Measurements from ENCODE around the gene ZNF598. TPM values are rescaled to one million over a fixed set of nuclear protein-coding genes. Genes with fewer than 3 reads are reported as not detected.

ZNF598 gene
- total RNA-seq, 4 donors from 2014 or later = 31.3 to 56.1 (median 40.9) TPM

GRCh38 chr16:2047330-2048115 lies 37.9 kb upstream of the ZNF598 start, which contains the start of the genes NTHL1 and TSC2:
Gene NTHL1 (minus strand): TSS chr16:2047834. CDS start chr16:2047823, 11 bp downstream.
Gene TSC2 (plus strand): TSS chr16:2047985. CDS start chr16:2048616, 631 bp downstream.
- Histone ChIP-seq H3K9me3 (no peaks in the 10 kb centered on the region), H3K36me3 (peaks cover 0 to 41% (median 0%) of the 10 kb centered on the region in 3 donors), H3K27ac (peak within 1 kb of the TSS; percentile 73 to 88 (median 82)), H3K4me3 (peak within 1 kb of the TSS; percentile 71 to 97 (median 84)), H3K4me1 (peaks cover 28 to 67% (median 41%) of the 10 kb centered on the region in 3 donors), H3K27me3 (no peaks in the 10 kb centered on the region)
- WGBS, 2 donors = 0% methylated on average over 4 to 6 of the region's 81 CpGs
- TF ChIP-seq POLR2A (IDR thresholded peaks at IDR 0.05) (peak in 2 of 4 donors; percentile 33 to 38), CTCF (IDR thresholded peaks at IDR 0.05) (peak; percentile 37 to 87 (median 62))
- peak; percentile 67 for DNase-seq
- intact Hi-C loops (cut with DNase I) = no loop called here

GRCh38 chr16:2046893-2047329 lies 37.3 kb upstream of the ZNF598 start:
- no peak for DNase-seq

GRCh38 chr16:2045965-2046892 lies 36.6 kb upstream of the ZNF598 start:
- no peak for TF ChIP-seq CTCF (IDR thresholded peaks at IDR 0.05)
- no peak for TF ChIP-seq POLR2A (IDR thresholded peaks at IDR 0.05)
- Histone ChIP-seq H3K27ac (peak overlapping the region; percentile 73 to 88 (median 82)), H3K36me3 (peaks cover 0 to 28% (median 0%) of the 10 kb centered on the region in 3 donors), H3K4me1 (peaks cover 32 to 80% (median 49%) of the 10 kb centered on the region in 3 donors), H3K9me3 (no peaks in the 10 kb centered on the region), H3K4me3 (peak overlapping the region in 2 of 4 donors; percentile 86 to 97), H3K27me3 (no peaks in the 10 kb centered on the region)
- DNase-seq = no peak
- 78 to 81% methylated on average over 15 to 20 of the region's 21 CpGs for WGBS, 2 donors
- intact Hi-C loops (cut with DNase I) = no loop called here

More at GRCh38 chr16:2046893-2047329, 37.3 kb upstream of the ZNF598 start:
- Histone ChIP-seq H3K4me3 (peak overlapping the region; percentile 71 to 97 (median 84)), H3K27ac (peak overlapping the region; percentile 73 to 88 (median 82)), H3K4me1 (peaks cover 32 to 74% (median 45%) of the 10 kb centered on the region in 3 donors), H3K9me3 (no peaks in the 10 kb centered on the region), H3K27me3 (no peaks in the 10 kb centered on the region), H3K36me3 (peaks cover 0 to 35% (median 0%) of the 10 kb centered on the region in 3 donors)
- 22 to 25% methylated on average over 6 of the region's 8 CpGs for WGBS, 2 donors
- intact Hi-C loops (cut with DNase I) = no loop called here
- TF ChIP-seq CTCF (IDR thresholded peaks at IDR 0.05) (no peak), POLR2A (IDR thresholded peaks at IDR 0.05) (no peak)

GRCh38 chr16:2044541-2044940 lies 34.9 kb upstream of the ZNF598 start:
- Histone ChIP-seq H3K4me1 (peaks cover 41 to 95% (median 62%) of the 10 kb centered on the region in 3 donors), H3K27me3 (no peaks in the 10 kb centered on the region), H3K4me3 (peak overlapping the region in 1 of 4 donors; percentile 26), H3K27ac (peak overlapping the region in 3 of 4 donors; percentile 21 to 86 (median 72)), H3K9me3 (no peaks in the 10 kb centered on the region), H3K36me3 (peaks cover 0 to 14% (median 0%) of the 10 kb centered on the region in 3 donors)
- TF ChIP-seq CTCF (IDR thresholded peaks at IDR 0.05) = no peak
- no peak for DNase-seq
- intact Hi-C loops (cut with DNase I) = no loop called here
- 91% methylated on average over 14 to 21 of the region's 22 CpGs for WGBS, 2 donors
